ENCODE results near the gene BRD7.

The BRD7 gene

DNA sequence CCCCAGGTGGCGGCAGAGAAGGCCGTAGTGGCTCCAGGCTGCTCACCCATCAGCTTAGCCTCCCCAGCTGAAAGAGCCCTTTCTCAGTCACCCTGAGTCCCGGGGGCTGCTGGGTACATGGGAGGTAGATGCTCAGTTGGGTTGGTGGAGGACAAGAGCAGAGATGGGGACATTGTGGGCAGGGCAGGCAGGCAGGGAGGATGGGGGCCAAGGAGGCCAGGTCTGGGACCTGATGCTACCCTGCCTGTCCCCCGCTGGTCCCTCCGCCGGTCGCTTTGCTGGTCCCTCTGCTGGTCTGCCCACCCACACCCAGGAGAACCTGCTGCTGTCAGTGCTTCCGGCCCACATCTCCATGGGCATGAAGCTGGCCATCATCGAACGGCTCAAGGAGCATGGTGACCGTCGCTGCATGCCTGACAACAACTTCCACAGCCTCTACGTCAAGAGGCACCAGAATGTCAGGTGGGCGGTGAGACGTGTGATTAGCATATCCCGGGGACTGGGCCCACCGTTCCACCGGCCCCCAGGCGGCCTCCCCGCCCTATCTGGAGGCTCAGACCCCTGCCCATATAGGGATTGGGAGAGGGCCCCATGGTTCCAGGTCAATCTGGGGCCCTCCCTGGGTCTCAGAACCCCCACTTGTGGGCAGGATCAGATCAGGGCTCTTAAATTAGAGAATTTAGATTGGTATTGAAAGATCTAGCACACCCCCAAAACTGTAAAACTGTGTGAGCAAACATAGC, 75.6 kb downstream of the BRD7 start:
- Histone ChIP-seq H3K9ac (ENCODE audit: low read depth, low read length) (no peak overlapping the region), H3K36me3 (ENCODE audit: insufficient read depth, low read length) (no peaks in the 10 kb centered on the region), H3K9me3 (ENCODE audit: control insufficient read depth, insufficient read depth, low read length) (no peaks in the 10 kb centered on the region), H3K4me1 (ENCODE audit: insufficient read depth, low read length) (no peaks in the 10 kb centered on the region)

DNA sequence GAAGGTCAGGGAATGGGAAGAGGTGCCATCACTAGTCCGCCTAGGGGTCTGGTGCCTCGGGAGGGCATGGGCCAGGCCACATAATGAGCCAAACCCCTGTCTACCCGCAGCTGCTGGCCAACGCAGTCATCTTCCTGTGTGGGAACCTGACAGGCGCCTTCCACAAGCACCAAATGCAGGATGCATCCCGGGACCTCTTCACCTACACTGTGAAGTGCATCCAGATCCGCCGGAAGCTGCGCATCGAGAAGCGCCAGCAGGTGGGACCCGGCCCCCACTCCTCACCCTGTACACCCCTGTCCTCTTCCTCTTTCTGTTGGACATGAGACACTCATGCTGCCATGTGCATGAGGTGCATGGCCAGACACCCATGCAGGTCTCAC, 76.2 kb downstream of the BRD7 start:
- Histone ChIP-seq H3K9me3 (ENCODE audit: control insufficient read depth, insufficient read depth, low read length) (no peaks in the 10 kb centered on the region), H3K36me3 (ENCODE audit: insufficient read depth, low read length) (no peaks in the 10 kb centered on the region)

DNA sequence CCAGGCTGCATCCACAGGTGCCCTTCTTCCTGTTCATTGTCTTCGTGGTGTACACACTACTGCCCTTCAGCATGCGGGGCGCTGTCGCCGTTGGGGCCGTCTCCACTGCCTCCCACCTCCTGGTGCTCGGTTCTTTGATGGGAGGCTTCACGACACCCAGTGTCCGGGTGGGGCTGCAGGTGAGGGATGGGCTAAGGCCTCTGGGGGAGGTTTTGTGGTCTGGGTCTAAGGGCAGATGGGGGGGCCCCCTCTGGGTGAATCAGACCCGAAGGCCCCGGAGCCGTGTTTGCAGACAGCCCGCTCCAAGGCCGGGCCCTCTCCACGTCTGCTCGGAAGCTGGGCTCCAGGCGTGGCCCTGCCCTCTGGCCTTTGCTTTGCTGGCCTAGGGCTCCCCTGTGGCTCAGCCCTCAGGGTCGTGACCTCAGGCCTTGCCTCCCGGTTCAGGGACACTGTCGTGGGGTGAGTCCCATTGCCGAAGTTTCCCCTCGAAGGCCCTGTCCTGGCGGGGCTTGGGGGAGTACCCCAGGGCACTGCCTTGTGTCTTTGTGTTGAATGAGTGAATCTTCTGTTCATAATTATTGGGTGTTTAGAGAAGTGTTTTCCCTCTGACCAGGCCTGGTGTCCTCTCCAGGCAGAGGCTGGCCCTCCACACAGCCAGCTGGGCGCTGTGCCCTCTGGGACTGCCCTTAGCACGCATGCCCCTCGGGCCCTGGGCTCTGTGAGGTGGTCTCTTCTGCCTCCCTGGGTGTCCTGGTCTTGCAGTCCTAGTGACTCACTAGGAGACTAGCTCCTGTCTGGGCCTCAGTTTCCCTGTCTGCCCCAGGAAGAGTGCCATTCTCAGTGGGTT, 76.8 kb downstream of the BRD7 start:
- Histone ChIP-seq H3K9ac (ENCODE audit: low read depth, low read length) (no peak overlapping the region), H3K36me3 (ENCODE audit: insufficient read depth, low read length) (no peaks in the 10 kb centered on the region), H3K9me3 (ENCODE audit: control insufficient read depth, insufficient read depth, low read length) (no peaks in the 10 kb centered on the region), H3K4me1 (ENCODE audit: insufficient read depth, low read length) (no peaks in the 10 kb centered on the region)

More for the DNA sequence above, 76.2 kb downstream of the BRD7 start:
- Histone ChIP-seq H3K9ac (ENCODE audit: low read depth, low read length) (no peak overlapping the region), H3K4me1 (ENCODE audit: insufficient read depth, low read length) (no peaks in the 10 kb centered on the region)

DNA sequence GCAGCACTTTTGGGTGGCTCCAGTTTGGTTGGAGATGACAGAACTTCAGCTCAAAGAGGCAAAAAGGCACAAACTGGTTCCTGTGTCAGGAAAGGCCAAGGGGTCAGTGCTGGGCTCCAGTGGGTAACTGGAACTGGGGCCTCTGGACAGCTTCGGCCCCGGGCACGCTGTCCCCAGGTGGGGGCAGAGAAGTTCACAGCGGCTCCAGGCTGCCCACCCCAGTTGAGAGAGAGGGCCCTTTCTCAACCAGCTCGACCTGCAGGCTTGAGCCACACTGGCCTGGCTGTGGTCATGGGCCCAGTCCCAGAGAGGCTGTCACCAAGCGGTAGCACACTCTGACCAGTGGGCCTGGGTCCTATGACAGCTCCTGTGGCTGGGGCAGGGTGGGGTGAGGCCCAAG, 77.9 kb downstream of the BRD7 start:
- peaks cover 3% of the 10 kb centered on the region; the same call in 1 of the 2 replicates for H3K9me3 ChIP-seq (ENCODE audit: control insufficient read depth, insufficient read depth, low read length)
- H3K9ac ChIP-seq (ENCODE audit: low read depth, low read length) = no peak overlapping the region
- no peaks in the 10 kb centered on the region for H3K4me1 ChIP-seq (ENCODE audit: insufficient read depth, low read length)
- H3K36me3 ChIP-seq (ENCODE audit: insufficient read depth, low read length) = no peaks in the 10 kb centered on the region

DNA sequence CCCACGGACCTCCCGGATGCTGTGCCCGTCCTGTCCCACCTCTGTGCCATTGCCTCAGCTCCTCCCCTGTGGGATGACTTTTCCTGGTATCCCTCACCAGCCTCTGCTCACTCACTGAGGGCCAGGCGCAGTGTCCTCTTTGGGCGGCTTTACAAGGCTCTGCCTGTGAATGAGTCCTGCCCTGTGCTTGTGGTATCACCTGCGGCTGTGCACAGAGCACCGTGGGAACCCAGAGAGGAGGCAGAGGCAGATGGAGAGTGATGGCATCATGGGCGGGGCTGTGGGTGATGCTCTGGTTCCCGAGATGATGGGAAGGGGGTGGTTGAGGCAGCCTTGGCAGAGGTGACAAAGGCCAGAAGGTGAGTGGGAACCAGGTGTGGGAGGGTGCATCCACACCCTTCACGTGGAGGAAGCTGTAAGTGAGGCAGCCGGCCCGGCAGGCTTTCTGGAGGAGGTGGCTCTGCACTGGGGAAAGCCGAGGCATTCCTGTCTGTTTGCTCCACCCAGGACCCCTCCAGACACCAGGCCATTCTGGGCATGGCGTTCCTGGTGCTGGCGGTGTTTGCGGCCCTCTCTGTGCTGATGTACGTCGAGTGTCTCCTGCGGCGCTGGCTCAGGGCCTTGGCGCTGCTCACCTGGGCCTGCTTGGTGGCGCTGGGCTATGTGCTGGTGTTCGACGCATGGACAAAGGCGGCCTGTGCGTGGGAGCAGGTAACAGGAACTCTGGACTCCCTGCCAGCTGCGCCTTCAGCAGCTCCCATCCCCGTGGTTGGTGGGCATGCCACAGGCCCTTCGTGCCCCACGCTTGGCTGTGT, 78.6 kb downstream of the BRD7 start:
- Histone ChIP-seq H3K4me1 (ENCODE audit: insufficient read depth, low read length) (no peaks in the 10 kb centered on the region), H3K36me3 (ENCODE audit: insufficient read depth, low read length) (no peaks in the 10 kb centered on the region), H3K9ac (ENCODE audit: low read depth, low read length) (no peak overlapping the region), H3K9me3 (ENCODE audit: control insufficient read depth, insufficient read depth, low read length) (peaks cover 3% of the 10 kb centered on the region; the same call in 1 of the 2 replicates)

DNA sequence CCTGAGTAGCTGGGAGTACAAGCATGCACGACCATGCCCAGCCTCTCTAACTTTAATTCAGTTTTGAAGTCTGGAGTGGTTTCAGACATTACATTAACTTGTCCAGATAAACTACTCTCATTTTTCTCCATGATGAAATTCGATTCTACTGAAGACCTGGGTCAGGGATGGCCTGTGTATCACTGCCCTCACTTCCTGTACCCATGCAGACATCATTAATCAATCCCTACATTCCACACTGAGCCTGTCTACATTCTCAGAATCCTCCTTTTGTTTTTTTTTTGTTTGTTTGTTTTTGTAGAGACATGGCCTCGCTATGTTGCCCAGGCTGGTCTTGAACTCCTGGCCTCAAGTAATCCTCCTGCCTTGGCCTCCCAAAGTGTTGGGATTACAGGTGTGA, 79.9 kb downstream of the BRD7 start:
- H3K36me3 ChIP-seq (ENCODE audit: insufficient read depth, low read length) = no peaks in the 10 kb centered on the region
- H3K9me3 ChIP-seq (ENCODE audit: control insufficient read depth, insufficient read depth, low read length) = peaks cover 3% of the 10 kb centered on the region; the same call in 1 of the 2 replicates
- H3K4me1 ChIP-seq (ENCODE audit: insufficient read depth, low read length) = no peaks in the 10 kb centered on the region
- no peak overlapping the region for H3K9ac ChIP-seq (ENCODE audit: low read depth, low read length)

DNA sequence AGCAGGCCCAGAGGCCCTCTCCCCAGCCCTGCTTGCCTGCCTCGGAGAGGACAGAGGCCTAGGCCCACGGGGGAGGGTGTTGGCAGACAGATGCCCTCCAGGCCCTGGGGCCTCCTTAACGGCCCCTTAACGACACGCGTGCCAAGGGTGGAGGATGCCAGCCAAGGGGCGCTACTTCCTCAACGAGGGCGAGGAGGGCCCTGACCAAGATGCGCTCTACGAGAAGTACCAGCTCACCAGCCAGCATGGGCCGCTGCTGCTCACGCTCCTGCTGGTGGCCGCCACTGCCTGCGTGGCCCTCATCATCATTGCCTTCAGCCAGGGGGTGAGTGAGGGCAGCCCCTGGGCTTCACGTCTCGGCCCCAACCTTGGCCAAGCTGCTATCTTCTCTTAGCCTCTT, 80.8 kb downstream of the BRD7 start:
- H3K36me3 ChIP-seq (ENCODE audit: insufficient read depth, low read length) = no peaks in the 10 kb centered on the region
- H3K4me1 ChIP-seq (ENCODE audit: insufficient read depth, low read length) = no peaks in the 10 kb centered on the region
- peaks cover 3% of the 10 kb centered on the region; the same call in 1 of the 2 replicates for H3K9me3 ChIP-seq (ENCODE audit: control insufficient read depth, insufficient read depth, low read length)
- H3K9ac ChIP-seq (ENCODE audit: low read depth, low read length) = no peak overlapping the region

DNA sequence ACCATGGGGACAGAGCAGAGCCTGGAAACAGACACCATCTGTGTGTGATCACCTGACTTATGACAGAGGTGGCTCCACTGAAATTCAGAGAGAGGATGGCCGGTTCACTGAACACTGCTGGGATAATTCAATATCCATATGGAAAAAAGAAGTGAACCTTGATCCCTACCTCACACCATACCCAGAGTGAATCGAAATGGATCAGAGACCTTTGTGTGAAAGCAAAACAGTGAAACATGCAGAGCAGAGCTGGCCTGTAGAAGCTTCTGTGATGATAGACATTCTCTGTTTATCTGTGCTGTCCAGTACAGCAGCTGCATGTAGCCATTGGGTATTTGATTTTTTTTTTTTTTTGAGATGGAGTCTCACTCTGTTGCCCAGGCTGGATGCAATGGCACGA, 82.1 kb downstream of the BRD7 start:
- H3K36me3 ChIP-seq (ENCODE audit: insufficient read depth, low read length) = no peaks in the 10 kb centered on the region

DNA sequence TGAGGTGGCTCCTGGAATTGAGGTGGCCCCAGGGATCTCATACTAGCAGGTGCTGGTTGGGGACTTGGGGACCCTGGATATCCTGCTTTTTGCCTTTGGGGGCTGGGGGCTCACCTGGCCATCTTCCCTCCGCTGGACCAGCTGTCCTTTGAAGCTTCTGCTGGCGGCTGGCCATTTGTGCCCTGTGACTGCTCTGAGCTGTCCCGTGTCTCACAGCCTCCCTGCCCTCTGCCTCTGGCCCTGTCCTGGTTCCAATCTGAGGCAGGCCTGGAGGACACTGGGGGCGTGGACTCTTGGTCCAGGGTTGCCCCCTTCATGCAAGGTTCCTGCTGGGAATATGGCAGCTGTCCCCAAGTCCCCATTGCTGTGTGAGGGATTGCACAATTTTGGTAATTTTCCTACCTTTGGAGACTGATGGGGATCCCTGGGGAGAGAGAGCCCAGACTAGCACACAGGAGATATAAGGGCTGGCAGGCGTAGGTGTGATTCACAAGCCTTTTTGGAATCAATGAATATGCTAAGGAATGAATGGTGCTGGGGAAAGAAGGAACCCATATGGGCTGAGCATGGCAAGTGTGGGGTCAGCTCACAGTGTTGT, 83.3 kb downstream of the BRD7 start:
- no peaks in the 10 kb centered on the region for H3K36me3 ChIP-seq (ENCODE audit: insufficient read depth, low read length)
- 0 out of 2 replicates have a peak, but pooled peaks cover 4% of the 10 kb centered on the region for H3K4me1 ChIP-seq (ENCODE audit: insufficient read depth, low read length)
- H3K9me3 ChIP-seq (ENCODE audit: control insufficient read depth, insufficient read depth, low read length) = peaks cover 3% of the 10 kb centered on the region; the same call in 1 of the 2 replicates
- no peak overlapping the region for H3K9ac ChIP-seq (ENCODE audit: low read depth, low read length)

More for the DNA sequence above, 82.1 kb downstream of the BRD7 start:
- H3K9ac ChIP-seq (ENCODE audit: low read depth, low read length) = no peak overlapping the region
- 0 out of 2 replicates have a peak, but pooled peaks cover 4% of the 10 kb centered on the region for H3K4me1 ChIP-seq (ENCODE audit: insufficient read depth, low read length)
- peaks cover 3% of the 10 kb centered on the region; the same call in 1 of the 2 replicates for H3K9me3 ChIP-seq (ENCODE audit: control insufficient read depth, insufficient read depth, low read length)

DNA sequence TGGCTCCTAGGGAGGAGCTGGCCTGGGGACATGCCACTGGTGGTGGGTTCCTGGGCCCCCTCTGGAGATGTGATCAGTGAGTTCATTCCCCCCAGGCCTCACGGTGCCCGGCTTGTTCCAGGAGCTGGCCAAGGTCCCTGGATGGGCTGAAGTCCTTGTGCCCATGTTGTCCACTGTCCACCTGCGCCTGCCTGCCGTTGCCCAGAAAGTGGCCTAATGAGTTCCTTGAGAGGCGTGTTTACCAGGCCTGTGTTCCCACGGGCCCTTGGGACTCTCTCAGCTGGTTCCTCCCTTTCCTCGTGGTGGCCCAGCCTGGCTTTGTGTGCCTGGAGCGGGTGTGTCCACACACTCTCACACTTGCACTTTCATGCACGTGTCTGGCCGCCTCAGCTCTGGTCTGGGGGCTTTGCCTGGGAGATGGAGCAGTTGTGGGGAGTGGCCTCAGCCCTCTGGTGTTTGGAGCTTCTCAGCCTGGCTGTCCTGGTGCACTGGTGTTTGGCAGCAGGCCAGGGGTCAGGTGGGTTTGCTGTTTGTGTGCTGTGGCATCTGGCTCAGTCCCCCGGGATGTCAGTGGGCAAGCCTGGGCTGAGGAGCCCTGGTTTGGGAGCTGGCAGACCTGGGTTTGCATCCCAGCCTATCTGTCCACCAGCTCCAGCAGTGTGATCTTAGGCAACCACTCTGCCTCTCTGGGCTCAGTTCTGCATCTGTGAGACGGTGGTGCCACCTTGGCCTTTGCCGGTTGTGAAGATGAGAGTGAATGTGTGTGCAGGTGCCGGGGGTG, 84.5 kb downstream of the BRD7 start:
- H3K9ac ChIP-seq (ENCODE audit: low read depth, low read length) = no peak overlapping the region
- peaks cover 3% of the 10 kb centered on the region; the same call in 1 of the 2 replicates for H3K9me3 ChIP-seq (ENCODE audit: control insufficient read depth, insufficient read depth, low read length)
- H3K4me1 ChIP-seq (ENCODE audit: insufficient read depth, low read length) = 0 out of 2 replicates have a peak, but pooled peaks cover 4% of the 10 kb centered on the region
- no peaks in the 10 kb centered on the region for H3K36me3 ChIP-seq (ENCODE audit: insufficient read depth, low read length)

DNA sequence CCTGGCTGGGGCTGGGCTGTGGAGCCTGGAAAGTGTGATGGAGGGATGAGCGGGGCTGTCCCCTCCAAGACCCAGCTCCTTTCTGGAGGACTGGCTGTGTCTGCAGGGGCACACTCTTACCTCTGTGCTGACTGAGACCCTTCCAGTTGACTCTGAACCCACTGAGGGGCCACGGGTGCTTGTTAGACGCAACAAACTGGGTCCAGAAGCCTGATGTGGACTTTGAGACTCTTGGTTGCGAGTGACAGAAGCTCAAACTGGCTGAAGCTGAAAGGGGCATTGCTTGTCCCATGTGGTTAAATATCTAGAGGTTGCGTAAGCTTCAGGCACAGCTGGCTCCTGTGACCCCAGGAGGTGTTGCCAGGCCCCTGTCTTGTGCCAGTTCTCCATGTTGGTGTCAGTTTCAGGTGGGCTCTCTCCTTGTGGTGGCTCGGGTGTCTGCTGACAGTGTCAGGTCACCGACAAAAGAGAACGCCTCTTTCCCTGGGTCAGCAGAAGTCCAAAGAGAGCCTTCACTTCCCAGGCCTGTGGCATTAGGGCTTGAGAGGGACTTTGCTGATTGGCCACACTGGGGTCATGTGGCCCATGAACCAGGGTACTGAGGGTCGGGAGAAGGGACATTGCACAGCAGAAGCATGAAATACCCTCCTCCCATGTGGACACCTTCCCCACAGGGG, 85.7 kb downstream of the BRD7 start:
- Histone ChIP-seq H3K36me3 (ENCODE audit: insufficient read depth, low read length) (no peaks in the 10 kb centered on the region), H3K9ac (ENCODE audit: low read depth, low read length) (no peak overlapping the region), H3K4me1 (ENCODE audit: insufficient read depth, low read length) (0 out of 2 replicates have a peak, but pooled peaks cover 4% of the 10 kb centered on the region), H3K9me3 (ENCODE audit: control insufficient read depth, insufficient read depth, low read length) (peaks cover 3% of the 10 kb centered on the region; the same call in 1 of the 2 replicates)

DNA sequence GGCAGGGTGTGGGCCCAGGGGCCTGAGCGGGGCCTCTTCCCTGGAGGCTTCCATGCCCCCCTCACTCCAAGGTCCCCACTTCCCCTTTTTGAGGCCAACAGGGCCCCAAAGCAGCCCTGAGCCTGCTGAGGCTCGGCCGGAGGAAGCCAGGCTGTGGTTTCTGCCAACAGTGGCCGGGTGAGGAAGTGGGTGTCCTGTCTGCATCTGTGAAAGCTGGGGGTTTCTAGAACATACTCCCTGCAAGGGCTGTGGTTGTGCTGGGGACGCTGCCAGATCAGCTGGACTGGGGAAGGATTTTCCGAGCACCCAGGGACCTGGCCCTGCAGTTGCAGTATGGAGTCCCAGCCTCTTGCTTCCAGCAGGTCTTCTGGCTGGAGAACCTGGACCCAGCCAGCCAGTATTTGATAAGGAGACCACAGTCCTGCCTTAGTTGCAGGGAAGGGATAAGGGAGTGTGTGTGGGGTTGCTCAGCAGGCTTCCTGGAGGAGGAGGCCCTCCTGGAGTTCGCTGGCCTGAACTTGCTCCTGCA, 86.7 kb downstream of the BRD7 start:
- peaks cover 3% of the 10 kb centered on the region; the same call in 1 of the 2 replicates for H3K9me3 ChIP-seq (ENCODE audit: control insufficient read depth, insufficient read depth, low read length)
- H3K9ac ChIP-seq (ENCODE audit: low read depth, low read length) = no peak overlapping the region
- H3K4me1 ChIP-seq (ENCODE audit: insufficient read depth, low read length) = 0 out of 2 replicates have a peak, but pooled peaks cover 4% of the 10 kb centered on the region
- no peaks in the 10 kb centered on the region for H3K36me3 ChIP-seq (ENCODE audit: insufficient read depth, low read length)

Data from ES-I3 (cell line).